ENCODE data around the gene SH3GLB2. TPM values are rescaled to one million over a fixed set of nuclear protein-coding genes. Genes with fewer than 3 reads are reported as not detected.

Gene SH3GLB2
- total and polyA plus RNA-seq, 12 donors, result 25.2 to 51.3 (median 33.5) TPM

DNA sequence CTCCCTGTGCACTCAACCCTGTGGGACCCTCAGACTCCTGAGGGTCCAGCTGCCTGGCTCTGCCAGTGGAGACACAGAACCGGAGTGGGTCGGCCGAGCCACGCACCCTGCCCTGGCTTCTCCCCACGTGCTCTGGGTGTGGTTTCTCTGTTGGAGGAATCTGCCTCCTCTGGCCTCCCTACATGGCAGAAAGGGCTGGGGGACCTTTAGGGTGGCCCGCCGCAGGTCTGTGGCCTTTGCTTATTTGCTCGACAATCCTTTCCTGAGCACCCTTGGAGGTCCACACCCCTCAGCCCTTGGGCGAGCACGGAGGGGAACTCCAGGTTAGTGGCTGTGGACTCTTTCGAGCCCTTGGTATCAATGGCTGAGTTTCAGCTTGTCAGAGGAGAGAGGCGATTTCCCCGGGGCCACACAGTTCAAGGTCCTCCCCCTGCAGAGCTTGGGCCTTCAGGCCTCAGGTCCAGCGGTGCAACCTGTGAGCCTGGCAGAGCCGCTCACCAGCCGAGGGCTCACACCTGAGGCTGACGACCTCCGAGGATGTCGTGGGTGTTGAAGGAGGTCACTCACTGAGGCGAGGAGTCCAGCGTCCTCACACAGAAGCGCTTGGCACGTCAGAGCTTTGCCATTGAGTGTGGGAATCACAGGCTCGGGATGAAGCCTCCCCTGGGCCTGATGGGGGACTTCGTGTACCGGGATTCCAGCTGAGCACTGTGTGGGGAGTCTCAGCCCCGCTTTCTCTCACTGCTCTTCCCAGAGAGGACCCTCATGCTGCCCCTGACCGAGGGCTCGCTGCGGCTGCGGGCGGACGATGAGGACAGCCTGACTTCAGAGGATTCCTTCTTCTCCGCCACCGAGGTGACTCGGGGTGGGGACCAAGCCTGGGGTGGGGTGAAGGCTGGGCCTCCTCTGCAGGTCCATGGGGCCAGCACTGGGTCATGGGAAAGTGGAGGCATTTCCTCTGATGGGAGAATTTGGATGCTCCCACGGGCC is 32.0 kb upstream of the SH3GLB2 start:
- no peaks in the 10 kb centered on the region for H3K9me3 ChIP-seq
- no peak overlapping the region for H3K4me3 ChIP-seq
- peak in 1 of 8 donors; percentile 11 for ATAC-seq
- no peak for DNase-seq
- peaks cover 0 to 5% (median 0%) of the 10 kb centered on the region in 9 donors for H3K4me1 ChIP-seq
- TF ChIP-seq, protein P1, sequence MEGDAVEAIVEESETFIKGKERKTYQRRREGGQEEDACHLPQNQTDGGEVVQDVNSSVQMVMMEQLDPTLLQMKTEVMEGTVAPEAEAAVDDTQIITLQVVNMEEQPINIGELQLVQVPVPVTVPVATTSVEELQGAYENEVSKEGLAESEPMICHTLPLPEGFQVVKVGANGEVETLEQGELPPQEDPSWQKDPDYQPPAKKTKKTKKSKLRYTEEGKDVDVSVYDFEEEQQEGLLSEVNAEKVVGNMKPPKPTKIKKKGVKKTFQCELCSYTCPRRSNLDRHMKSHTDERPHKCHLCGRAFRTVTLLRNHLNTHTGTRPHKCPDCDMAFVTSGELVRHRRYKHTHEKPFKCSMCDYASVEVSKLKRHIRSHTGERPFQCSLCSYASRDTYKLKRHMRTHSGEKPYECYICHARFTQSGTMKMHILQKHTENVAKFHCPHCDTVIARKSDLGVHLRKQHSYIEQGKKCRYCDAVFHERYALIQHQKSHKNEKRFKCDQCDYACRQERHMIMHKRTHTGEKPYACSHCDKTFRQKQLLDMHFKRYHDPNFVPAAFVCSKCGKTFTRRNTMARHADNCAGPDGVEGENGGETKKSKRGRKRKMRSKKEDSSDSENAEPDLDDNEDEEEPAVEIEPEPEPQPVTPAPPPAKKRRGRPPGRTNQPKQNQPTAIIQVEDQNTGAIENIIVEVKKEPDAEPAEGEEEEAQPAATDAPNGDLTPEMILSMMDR (IDR thresholded peaks at IDR 0.05), result no peak
- H3K36me3 ChIP-seq, result peaks cover 0 to 99% (median 52%) of the 10 kb centered on the region in 9 donors
- 93 to 95% methylated on average over 37 of the region's 37 CpGs for WGBS, 2 donors
- H3K27me3 ChIP-seq, result no peaks in the 10 kb centered on the region
- intact Hi-C loops (cut with DNase I), result no loop called here
- no peak overlapping the region for H3K27ac ChIP-seq

DNA sequence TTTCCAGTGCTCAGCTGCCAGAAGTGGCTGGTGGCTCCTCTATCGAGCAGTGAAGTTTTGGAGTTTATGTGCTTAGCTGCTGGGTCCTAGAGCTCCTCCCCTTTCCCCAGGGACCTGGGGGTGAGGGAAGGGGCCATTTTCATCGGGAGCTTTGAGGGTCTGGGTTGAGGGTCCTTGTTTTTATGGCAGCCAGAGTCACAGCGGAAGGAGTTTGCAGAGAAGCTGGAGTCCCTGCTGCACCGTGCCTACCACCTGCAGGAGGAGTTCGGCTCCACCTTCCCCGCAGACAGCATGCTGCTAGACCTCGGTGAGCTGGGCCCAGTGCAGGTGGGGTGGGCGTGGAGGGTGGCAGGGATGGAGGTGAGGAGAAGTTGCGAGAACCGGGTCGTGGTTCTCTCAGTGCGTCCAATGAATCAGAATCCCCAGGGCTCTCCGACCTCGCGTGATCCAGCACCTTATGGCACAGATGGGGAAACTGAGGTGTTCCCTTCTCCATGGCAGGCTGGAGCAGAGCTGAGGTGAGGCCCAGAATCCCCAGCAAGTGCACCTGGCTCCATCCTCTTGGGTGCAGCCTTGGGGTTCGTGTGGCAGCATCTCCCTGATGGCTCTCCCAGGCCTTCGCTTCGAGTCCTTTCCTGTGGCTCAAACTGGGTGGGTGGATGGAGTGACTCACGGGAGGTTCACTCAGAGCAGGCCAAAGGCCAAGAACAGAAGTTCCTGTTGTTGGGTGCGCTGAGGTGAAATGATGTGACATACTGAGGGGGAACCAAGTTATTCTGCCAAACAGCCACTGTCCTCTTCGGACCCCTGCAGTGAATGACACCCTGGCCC is 31.0 kb upstream of the SH3GLB2 start:
- 85 to 88% methylated on average over 21 of the region's 21 CpGs for WGBS, 2 donors
- no peaks in the 10 kb centered on the region for H3K27me3 ChIP-seq
- H3K4me1 ChIP-seq, result peaks cover 0 to 5% (median 0%) of the 10 kb centered on the region in 9 donors
- H3K4me3 ChIP-seq, result no peak overlapping the region
- intact Hi-C loops (cut with DNase I), result no loop called here
- H3K9me3 ChIP-seq, result no peaks in the 10 kb centered on the region
- H3K27ac ChIP-seq, result no peak overlapping the region
- ATAC-seq (no peak), DNase-seq (no peak)
- peaks cover 0 to 99% (median 49%) of the 10 kb centered on the region in 9 donors for H3K36me3 ChIP-seq
- TF ChIP-seq, protein P1 (IDR thresholded peaks at IDR 0.05), result no peak

DNA sequence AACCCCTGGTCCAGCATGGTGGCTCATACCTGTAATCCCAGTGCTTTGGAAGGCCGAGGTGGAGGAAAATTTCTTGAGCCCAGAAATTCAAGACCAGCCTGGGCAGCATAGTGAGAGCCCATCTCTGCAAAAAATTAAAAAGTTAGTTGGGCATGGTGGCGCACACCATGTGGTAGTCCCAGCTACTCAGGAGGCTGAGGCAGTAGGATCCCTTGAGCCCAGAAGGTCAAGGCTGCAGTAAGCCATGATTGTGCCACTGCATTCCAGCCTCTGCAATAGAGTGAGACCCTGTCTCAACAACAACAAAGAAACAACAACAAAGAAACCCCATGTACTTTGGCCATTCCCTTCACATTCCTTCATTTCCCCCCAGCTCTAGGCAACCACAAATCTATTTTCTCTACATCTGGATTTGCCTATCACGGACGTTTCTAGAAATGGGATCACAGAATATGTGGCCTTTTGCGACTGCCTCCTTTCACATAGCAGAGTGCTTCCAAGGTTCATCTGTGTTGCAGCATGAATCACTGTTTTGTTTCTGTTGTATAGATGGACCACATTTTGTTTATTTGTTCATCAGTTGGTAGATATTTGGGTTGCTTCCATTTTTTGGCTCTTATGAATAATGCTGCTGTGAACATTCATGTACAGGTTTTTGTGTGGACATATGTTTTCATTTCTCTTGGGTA is 26.2 kb upstream of the SH3GLB2 start:
- peaks cover 0 to 5% (median 0%) of the 10 kb centered on the region in 9 donors for H3K4me1 ChIP-seq
- no peak for ATAC-seq

More for the DNA sequence above, 26.2 kb upstream of the SH3GLB2 start:
- Histone ChIP-seq H3K9me3 (no peaks in the 10 kb centered on the region), H3K27me3 (no peaks in the 10 kb centered on the region), H3K27ac (no peak overlapping the region), H3K36me3 (peaks cover 0 to 99% (median 32%) of the 10 kb centered on the region in 9 donors), H3K4me3 (no peak overlapping the region)
- intact Hi-C loops (cut with DNase I), result no loop called here
- TF ChIP-seq, protein P1 (IDR thresholded peaks at IDR 0.05), result no peak
- DNase-seq, result no peak
- 84 to 90% methylated on average over 5 of the region's 5 CpGs for WGBS, 2 donors

Data from heart right ventricle (tissue), 16 donors.